ENCODE measurements around the gene MYH11. TPM values are rescaled to one million over a fixed set of nuclear protein-coding genes. Genes with fewer than 3 reads are reported as not detected.

Gene MYH11
- total RNA-seq, 6 experiments from 2014 or later = 1.5 to 3.9 (median 2.7) TPM

- no peak for ATAC-seq
- H3K4me1 ChIP-seq = no peaks in the 10 kb centered on the region
- no peaks in the 10 kb centered on the region for H3K36me3 ChIP-seq
- WGBS (ENCODE audit: insufficient coverage, low coverage, low lambda C conversion rate, missing lambda C conversion rate) = 69% methylated on average over 9 of the region's 11 CpGs
- intact Hi-C loops (cut with DNase I) = loop anchor here in 1 of 2 donors (10.0 kb wide), 1 partner anchor 347 kb away; no protein-coding TSS in a partner anchor
- H3K27me3 ChIP-seq = no peaks in the 10 kb centered on the region
- DNase-seq = no peak
- no peak overlapping the region for H3K4me3 ChIP-seq
- no peaks in the 10 kb centered on the region for H3K9me3 ChIP-seq
- TF ChIP-seq POLR2A (IDR thresholded peaks at IDR 0.05) (no peak), CTCF (IDR thresholded peaks at IDR 0.05) (no peak)
- no peak overlapping the region for H3K27ac ChIP-seq
These were observed 79.2 kb downstream of the MYH11 start for GRCh38 chr16:15777533-15778203.

- Histone ChIP-seq H3K36me3 (no peaks in the 10 kb centered on the region), H3K27ac (no peak overlapping the region), H3K27me3 (no peaks in the 10 kb centered on the region), H3K4me1 (no peaks in the 10 kb centered on the region), H3K4me3 (no peak overlapping the region), H3K9me3 (no peaks in the 10 kb centered on the region)
- ATAC-seq (no peak), DNase-seq (no peak)
- no peak for TF ChIP-seq POLR2A (IDR thresholded peaks at IDR 0.05)
- no peak for TF ChIP-seq CTCF (IDR thresholded peaks at IDR 0.05)
- WGBS (ENCODE audit: insufficient coverage, low coverage, low lambda C conversion rate, missing lambda C conversion rate) = 75% methylated on average over 9 of the region's 10 CpGs
- intact Hi-C loops (cut with DNase I) = loop anchor here in 1 of 2 donors (10.0 kb wide), 1 partner anchor 348 kb away; no protein-coding TSS in a partner anchor
These were observed 80.3 kb downstream of the MYH11 start for GRCh38 chr16:15776572-15776971.

- H3K4me3 ChIP-seq = no peak overlapping the region
- 49% methylated on average over 6 of the region's 7 CpGs for WGBS (ENCODE audit: insufficient coverage, low coverage, low lambda C conversion rate, missing lambda C conversion rate)
- no peak for ATAC-seq
- no peaks in the 10 kb centered on the region for H3K4me1 ChIP-seq
- DNase-seq = no peak
- no peaks in the 10 kb centered on the region for H3K9me3 ChIP-seq
- intact Hi-C loops (cut with DNase I) = loop anchor here in 1 of 2 donors (10.0 kb wide), 1 partner anchor 349 kb away; no protein-coding TSS in a partner anchor
- H3K27ac ChIP-seq = no peak overlapping the region
- TF ChIP-seq POLR2A (IDR thresholded peaks at IDR 0.05) (no peak), CTCF (IDR thresholded peaks at IDR 0.05) (no peak)
- no peaks in the 10 kb centered on the region for H3K27me3 ChIP-seq
- H3K36me3 ChIP-seq = no peaks in the 10 kb centered on the region
These were observed 81.0 kb downstream of the MYH11 start for GRCh38 chr16:15775663-15776304.

GRCh38 chr16:15775209-15775608 is 81.6 kb downstream of the MYH11 start:
- H3K36me3 ChIP-seq = no peaks in the 10 kb centered on the region
- no peak overlapping the region for H3K4me3 ChIP-seq
- intact Hi-C loops (cut with DNase I) = loop anchor here in 1 of 2 donors (10.0 kb wide), 1 partner anchor 350 kb away; no protein-coding TSS in a partner anchor
- no peaks in the 10 kb centered on the region for H3K27me3 ChIP-seq
- H3K4me1 ChIP-seq = no peaks in the 10 kb centered on the region
- no peak for DNase-seq
- TF ChIP-seq CTCF (IDR thresholded peaks at IDR 0.05) (no peak), POLR2A (IDR thresholded peaks at IDR 0.05) (no peak)
- no peak overlapping the region for H3K27ac ChIP-seq
- no peaks in the 10 kb centered on the region for H3K9me3 ChIP-seq
- no peak for ATAC-seq
